Omental fat pad (tissue), 4 donors: ENCODE data around the gene IRS2. TPM values are rescaled to one million over a fixed set of nuclear protein-coding genes. Genes with fewer than 3 reads are reported as not detected.

Source experiments
- ATAC-seq: fragments of 150-250 bp; one replicate; pipeline ENCODE4 v1.9.1; 2016; ENCODE audit warnings: mild to moderate bottlenecking, moderate library complexity; ENCODE audit not compliant: low FRiP score
- DNase-seq: peaks from one replicate; pipeline ENCODE4 v3.0.0-alpha.2; 2019; ENCODE audit warnings: low spot score
- total RNA-seq, 4 donors: library from RNA; depleted of rRNA; stranded (reverse); fragments of >200 nt; gene quantifications; one replicate each; pipeline ENCODE4 v1.1.0, GENCODE V29; 2016
- TF ChIP-seq, protein P1 (sequence below), 3 donors: fragments of 450-650 bp; IDR thresholded peaks; one replicate each; pipeline ENCODE4 v1.5.1; 2016 to 2017; ENCODE audit warnings: antibody characterized with exemption in 3 of 3, mild to moderate bottlenecking in 3 of 3, moderate library complexity in 2 of 3

IRS2 gene
- total RNA-seq, 4 donors from 2014 or later = 25.2 to 70.9 (median 34.2) TPM

DNA sequence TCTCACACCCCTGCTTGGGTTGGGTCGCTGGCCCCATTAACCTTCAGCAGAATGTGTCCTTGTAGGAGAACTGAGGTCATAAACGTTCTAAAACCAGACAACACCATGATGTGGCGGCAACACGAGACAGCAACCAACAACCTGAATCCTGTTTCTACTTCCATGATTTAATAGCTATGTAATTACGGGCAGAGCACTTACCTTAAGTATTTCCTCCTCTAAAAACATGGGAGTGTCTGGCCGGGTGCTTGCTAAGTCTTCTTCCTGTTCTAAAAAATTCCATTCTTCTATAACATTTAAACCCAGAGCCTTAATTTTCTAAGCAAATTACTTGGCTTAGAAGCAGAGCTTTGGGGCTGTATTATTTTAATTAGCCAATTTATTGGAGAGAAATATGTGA lies 33.5 kb upstream of the IRS2 start:
- ATAC-seq (no peak), DNase-seq (no peak)
- TF ChIP-seq, protein P1, sequence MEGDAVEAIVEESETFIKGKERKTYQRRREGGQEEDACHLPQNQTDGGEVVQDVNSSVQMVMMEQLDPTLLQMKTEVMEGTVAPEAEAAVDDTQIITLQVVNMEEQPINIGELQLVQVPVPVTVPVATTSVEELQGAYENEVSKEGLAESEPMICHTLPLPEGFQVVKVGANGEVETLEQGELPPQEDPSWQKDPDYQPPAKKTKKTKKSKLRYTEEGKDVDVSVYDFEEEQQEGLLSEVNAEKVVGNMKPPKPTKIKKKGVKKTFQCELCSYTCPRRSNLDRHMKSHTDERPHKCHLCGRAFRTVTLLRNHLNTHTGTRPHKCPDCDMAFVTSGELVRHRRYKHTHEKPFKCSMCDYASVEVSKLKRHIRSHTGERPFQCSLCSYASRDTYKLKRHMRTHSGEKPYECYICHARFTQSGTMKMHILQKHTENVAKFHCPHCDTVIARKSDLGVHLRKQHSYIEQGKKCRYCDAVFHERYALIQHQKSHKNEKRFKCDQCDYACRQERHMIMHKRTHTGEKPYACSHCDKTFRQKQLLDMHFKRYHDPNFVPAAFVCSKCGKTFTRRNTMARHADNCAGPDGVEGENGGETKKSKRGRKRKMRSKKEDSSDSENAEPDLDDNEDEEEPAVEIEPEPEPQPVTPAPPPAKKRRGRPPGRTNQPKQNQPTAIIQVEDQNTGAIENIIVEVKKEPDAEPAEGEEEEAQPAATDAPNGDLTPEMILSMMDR (IDR thresholded peaks at IDR 0.05) = no peak

- no peak for ATAC-seq
- DNase-seq = no peak
- TF ChIP-seq, protein P1 (IDR thresholded peaks at IDR 0.05) = no peak
Measured at GRCh38 chr13:109818886-109819285, 32.5 kb upstream of the IRS2 start.

- DNase-seq (no peak), ATAC-seq (no peak)
- TF ChIP-seq, protein P1 (IDR thresholded peaks at IDR 0.05) = no peak
Measured at GRCh38 chr13:109817591-109818535, 31.5 kb upstream of the IRS2 start.

DNA sequence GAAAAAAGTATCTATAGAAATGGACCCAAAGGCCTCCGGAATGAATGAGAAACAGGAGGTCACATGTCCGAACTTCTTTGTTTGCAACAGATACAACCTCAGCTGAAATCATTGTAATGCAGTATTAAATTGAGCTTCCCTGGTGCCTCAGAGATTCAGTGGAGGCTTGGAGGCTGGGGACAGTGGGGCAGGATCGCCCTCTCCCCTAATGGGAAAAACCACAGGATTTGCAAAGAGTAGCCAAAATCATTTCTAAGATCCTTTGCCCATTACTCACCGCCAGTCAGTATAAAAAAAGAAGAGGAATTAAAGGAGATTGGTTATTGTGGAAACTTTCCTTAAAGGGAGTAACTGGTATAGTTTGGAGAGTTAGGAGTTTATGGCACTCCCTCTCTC lies 30.4 kb upstream of the IRS2 start:
- ATAC-seq = no peak
- TF ChIP-seq, protein P1 (IDR thresholded peaks at IDR 0.05) = no peak
- no peak for DNase-seq

DNA sequence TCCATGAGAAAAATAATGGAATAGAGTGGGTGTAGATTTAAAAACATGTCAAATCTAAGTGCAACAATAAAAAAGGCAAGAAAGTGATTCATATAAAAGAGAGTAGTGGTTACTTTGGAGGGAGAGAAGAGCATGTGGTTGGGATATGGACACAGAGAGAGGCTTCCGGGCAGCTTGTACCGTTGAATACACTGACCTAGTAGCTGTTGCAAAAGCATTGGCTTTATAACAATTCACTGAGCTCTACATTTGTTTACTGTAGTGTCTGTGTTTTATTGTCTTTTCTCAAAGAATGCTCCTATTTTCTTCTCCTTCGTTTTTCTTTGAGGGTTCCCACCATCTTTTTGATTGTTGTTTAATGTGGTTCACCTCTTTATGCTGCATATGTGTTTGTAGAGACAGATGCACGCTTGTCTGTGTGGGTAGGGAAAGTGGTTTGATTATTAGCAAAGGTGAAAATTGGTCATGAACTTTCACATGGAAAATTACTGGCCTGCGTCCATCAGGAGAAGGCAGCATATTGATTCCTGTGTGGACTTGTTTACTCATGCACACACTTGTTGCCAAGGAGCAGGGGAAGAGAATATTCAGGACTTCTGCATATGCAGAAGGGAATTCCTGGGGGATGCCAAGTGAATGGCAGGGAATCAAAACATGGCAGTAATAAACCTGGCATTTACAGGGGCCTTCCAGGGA lies 29.9 kb upstream of the IRS2 start:
- ATAC-seq = no peak
- TF ChIP-seq, protein P1 (IDR thresholded peaks at IDR 0.05) = no peak

DNA sequence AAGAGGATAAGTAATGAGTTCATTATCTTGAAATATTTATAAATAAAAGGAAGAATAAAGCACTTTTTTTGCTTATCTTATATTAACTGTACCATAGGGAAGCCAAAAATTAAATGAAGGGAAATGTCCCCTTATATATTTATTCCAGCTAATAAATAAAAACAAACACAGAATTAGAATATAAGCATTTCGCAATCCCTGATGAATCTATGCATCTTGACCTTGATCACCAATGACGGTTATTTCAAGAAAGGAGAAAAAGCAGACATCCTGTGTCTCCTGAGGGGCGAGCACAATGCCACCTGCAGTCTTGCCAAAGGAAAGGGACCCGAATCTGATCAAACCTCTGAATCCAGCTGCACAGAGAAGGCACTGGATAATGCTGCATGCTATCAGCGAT lies 29.3 kb upstream of the IRS2 start:
- no peak for DNase-seq
- TF ChIP-seq, protein P1 (IDR thresholded peaks at IDR 0.05) = no peak
- ATAC-seq = no peak

More for the DNA sequence above, 29.9 kb upstream of the IRS2 start:
- no peak for DNase-seq
